MCF 10A (cell line): Measurements from ENCODE around the gene ZNF174. TPM values are rescaled to one million over a fixed set of nuclear protein-coding genes. Genes with fewer than 3 reads are reported as not detected.

ENCODE experiments used
- Bru-seq: library from RNA; stranded (reverse); fragments of 400-500 nt; gene quantifications from one replicate; lab custom pipeline; 2021; lab: Mats Ljungman, UMichigan
- BruChase-seq, 2 experiments: library from RNA; stranded (reverse); fragments of 400-500 nt; gene quantifications; one replicate each; lab custom pipeline; 2021; lab: Mats Ljungman, UMichigan
- BruUV-seq: library from RNA; stranded (reverse); fragments of 400-500 nt; replicated peaks from 2 replicates; lab custom pipeline; 2021; lab: Mats Ljungman, UMichigan
- CTCF ChIA-PET: fragments of 300-600 bp; sonication (Branson Sonifier 250); formaldehyde crosslinking; extraction: SDS; loops from one replicate; lab custom pipeline; 2021; ENCODE audit warnings: antibody characterized with exemption, inconsistent platforms; lab: Yijun Ruan, JAX
- POLR2A ChIA-PET: fragments of 300-600, 350-650 bp; sonication (Branson Sonifier 250); formaldehyde crosslinking; extraction: SDS; loops from one replicate; lab custom pipeline; 2020; ENCODE audit warnings: antibody characterized with exemption, inconsistent platforms; lab: Yijun Ruan, JAX
- DNase-seq: peaks from one replicate; pipeline ENCODE4 v3.0.0-alpha.2; 2018; ENCODE audit not compliant: unreplicated experiment
- H3K27ac Mint-ChIP-seq: one replicate; pipeline ENCODE4 v1.8.0; 2022; ENCODE audit warnings: mild to moderate bottlenecking, low read depth, mixed read lengths; ENCODE audit not compliant: unreplicated experiment
- H3K27me3 Mint-ChIP-seq: one replicate; pipeline ENCODE4 v1.8.0; 2022; ENCODE audit warnings: mixed read lengths; ENCODE audit not compliant: insufficient read depth, unreplicated experiment
- H3K36me3 Mint-ChIP-seq: one replicate; pipeline ENCODE4 v1.8.0; 2022; ENCODE audit warnings: mild to moderate bottlenecking, moderate library complexity, mixed read lengths; ENCODE audit not compliant: insufficient read depth, unreplicated experiment
- H3K4me1 Mint-ChIP-seq: one replicate; pipeline ENCODE4 v1.8.0; 2022; ENCODE audit warnings: mixed read lengths; ENCODE audit not compliant: insufficient read depth, unreplicated experiment
- H3K4me3 Mint-ChIP-seq: one replicate; pipeline ENCODE4 v1.8.0; 2022; ENCODE audit warnings: mild to moderate bottlenecking, moderate library complexity, mixed read lengths; ENCODE audit not compliant: unreplicated experiment
- H3K9me3 Mint-ChIP-seq: one replicate; pipeline ENCODE4 v1.8.0; 2022; ENCODE audit warnings: mixed read lengths; ENCODE audit not compliant: unreplicated experiment
- intact Hi-C: fragments of 100-400 bp; cut with micrococcal nuclease; formaldehyde crosslinking; loops from 2 replicates; pipeline ENCODE4 v1.14.1; 2022
- long read RNA-seq: library from polyadenylated mRNA; stranded (forward); transcript quantifications from one replicate; pipeline ENCODE4 v2.0.0, GENCODE V29; 2022
- total RNA-seq: library from RNA; stranded (reverse); gene quantifications from 2 replicates; pipeline ENCODE4 v1.2.3, GENCODE V29; 2022
- TF ChIP-seq, protein P1 (sequence below): fragments of 200-600 bp; IDR thresholded peaks from one replicate; pipeline ENCODE4 v1.8.0; 2022; ENCODE audit warnings: antibody characterized with exemption, mild to moderate bottlenecking; ENCODE audit not compliant: unreplicated experiment

Gene ZNF174
- total RNA-seq (7.5 and 8.9 TPM in 2 replicates), Bru-seq, nascent RNA (percentile 70 among the genes with signal in this experiment), BruChase-seq, experiment 1, labeled RNA remaining after a 6-hour chase (percentile 67 among the genes with signal in this experiment), BruChase-seq, experiment 2, labeled RNA remaining after a 2-hour chase (percentile 82 among the genes with signal in this experiment)
- long read RNA-seq, transcript ZNF174-201 (3 exons, 2,260 nt) = major isoform, 16 of 21 reads
- long read RNA-seq, partial matches to known transcripts = 0 of 21 reads
- long read RNA-seq, other reads (novel, unspliced or antisense) = 1 of 21 reads

DNA sequence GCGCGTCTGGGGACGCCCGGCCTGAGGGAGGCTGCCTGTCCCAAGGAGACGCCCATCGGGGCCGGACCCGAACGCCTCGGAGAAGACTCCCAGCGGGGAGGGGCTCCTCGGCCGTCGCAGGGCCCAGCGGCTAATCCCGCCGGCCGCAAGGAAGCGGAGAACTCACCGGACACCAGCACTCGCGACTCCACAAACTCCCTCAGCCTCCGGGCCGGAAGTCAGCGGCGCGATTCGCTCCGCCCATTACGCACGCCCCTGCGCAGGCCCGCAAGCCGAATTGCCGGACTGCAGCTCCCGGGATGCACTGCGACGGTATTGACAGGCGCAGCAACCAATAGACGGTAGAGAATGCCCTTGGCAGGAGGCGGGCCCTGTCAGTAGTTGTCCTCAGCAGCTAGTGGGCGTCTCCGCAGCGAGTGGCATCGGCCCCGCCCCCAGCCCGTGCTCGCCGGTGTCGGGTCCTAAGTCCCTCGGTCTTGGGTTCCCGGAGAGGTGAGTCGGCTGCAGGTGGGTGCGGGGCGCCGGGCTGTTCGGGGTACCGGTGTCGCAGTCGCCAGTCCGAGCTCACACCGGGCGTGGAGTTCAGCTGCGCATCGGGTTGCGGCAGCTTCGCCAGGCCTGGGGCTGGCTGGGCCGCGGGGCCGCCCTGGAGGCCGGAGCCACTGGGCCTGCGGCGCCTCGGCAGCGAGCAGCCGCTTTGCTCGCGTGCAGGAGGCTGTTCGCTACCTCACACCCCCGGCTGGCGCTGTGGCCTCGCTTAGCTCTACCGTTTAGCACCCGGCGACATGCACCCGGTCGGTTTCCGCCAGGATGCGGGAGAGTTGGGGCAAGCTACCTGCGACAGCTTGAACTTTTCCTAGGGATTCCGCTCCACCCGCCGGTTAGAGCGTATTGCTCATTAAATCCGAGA, at the start of gene ZNF174, which contains the start of gene ZSCAN32:
Gene ZNF174 (plus strand): TSS at position 437 of the 910 bp plus-strand sequence. CDS start 790 bp downstream, outside the sequence.
Gene ZSCAN32 (minus strand): TSS at position 226 of the 910 bp plus-strand sequence. CDS start 3,447 bp downstream, outside the sequence.
- DNase-seq = peak; percentile 99
- peak within 1 kb of the TSS; percentile 91 for H3K27ac Mint-ChIP-seq
- peak within 1 kb of the TSS; percentile 92 for H3K4me3 Mint-ChIP-seq
- BruUV-seq = TSS peak; percentile 54
- intact Hi-C loops = loop anchor here (2.0 kb wide), 2 partner anchors 58 to 218 kb away; no protein-coding TSS in a partner anchor
- H3K27me3 Mint-ChIP-seq = no peaks in the 10 kb centered on the region
- CTCF ChIA-PET = interaction anchor here (0.6 to 1.1 kb wide), 4 partner anchors 17 to 90 kb away, joined by 3 to 4 read pairs (median 3); no protein-coding TSS in a partner anchor
- TF ChIP-seq, protein P1, sequence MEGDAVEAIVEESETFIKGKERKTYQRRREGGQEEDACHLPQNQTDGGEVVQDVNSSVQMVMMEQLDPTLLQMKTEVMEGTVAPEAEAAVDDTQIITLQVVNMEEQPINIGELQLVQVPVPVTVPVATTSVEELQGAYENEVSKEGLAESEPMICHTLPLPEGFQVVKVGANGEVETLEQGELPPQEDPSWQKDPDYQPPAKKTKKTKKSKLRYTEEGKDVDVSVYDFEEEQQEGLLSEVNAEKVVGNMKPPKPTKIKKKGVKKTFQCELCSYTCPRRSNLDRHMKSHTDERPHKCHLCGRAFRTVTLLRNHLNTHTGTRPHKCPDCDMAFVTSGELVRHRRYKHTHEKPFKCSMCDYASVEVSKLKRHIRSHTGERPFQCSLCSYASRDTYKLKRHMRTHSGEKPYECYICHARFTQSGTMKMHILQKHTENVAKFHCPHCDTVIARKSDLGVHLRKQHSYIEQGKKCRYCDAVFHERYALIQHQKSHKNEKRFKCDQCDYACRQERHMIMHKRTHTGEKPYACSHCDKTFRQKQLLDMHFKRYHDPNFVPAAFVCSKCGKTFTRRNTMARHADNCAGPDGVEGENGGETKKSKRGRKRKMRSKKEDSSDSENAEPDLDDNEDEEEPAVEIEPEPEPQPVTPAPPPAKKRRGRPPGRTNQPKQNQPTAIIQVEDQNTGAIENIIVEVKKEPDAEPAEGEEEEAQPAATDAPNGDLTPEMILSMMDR = no peak
- POLR2A ChIA-PET = interaction anchor here (0.5 to 4.2 kb wide), 30 partner anchors 8 to 267 kb away, joined by 3 to 53 read pairs (median 4); partner anchors contain the start of genes NAA60, TIGD7, ZNF213 and ZNF263
- peaks cover 26% of the 10 kb centered on the region for H3K9me3 Mint-ChIP-seq
- H3K36me3 Mint-ChIP-seq = peaks cover 57% of the 10 kb centered on the region
- H3K4me1 Mint-ChIP-seq = peaks cover 11% of the 10 kb centered on the region

DNA sequence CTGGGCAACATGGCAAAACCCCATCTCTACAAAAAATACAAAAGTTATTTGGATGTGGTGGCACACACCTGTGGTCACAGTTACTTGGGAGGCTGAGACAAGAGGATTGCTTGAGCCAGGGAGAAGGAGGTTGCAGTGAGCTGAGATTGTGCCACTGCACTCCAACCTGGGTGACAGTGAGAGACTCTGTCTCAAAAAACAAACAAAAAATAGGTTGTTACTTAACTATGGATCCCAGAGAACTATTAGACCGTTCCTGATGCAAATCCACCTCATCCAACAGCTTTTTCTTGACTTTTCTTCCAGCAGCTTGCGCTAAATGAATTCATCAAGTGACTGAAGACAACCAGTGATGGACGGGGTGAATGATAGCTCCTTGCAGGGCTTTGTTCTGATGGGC, 45.4 kb upstream of the ZNF174 start, which contains the start of gene OR2C1:
Gene OR2C1 (plus strand): TSS at position 301 of the 400 bp plus-strand sequence. CDS start 52 bp downstream, at position 353.
- ChIA-PET POLR2A (interaction anchor here (0.7 kb wide), 1 partner anchor 13 kb away, joined by 3 read pairs; no protein-coding TSS in a partner anchor), CTCF (no interaction called here)
- TF ChIP-seq, protein P1 = no peak
- intact Hi-C loops = no loop called here
- H3K4me3 Mint-ChIP-seq = no peak within 1 kb of the TSS
- H3K27ac Mint-ChIP-seq = no peak within 1 kb of the TSS
- peaks cover 7% of the 10 kb centered on the region for H3K9me3 Mint-ChIP-seq
- H3K36me3 Mint-ChIP-seq = no peaks in the 10 kb centered on the region
- DNase-seq = no peak
- H3K27me3 Mint-ChIP-seq = peaks cover 27% of the 10 kb centered on the region
- H3K4me1 Mint-ChIP-seq = no peaks in the 10 kb centered on the region
- no TSS peak for BruUV-seq

DNA sequence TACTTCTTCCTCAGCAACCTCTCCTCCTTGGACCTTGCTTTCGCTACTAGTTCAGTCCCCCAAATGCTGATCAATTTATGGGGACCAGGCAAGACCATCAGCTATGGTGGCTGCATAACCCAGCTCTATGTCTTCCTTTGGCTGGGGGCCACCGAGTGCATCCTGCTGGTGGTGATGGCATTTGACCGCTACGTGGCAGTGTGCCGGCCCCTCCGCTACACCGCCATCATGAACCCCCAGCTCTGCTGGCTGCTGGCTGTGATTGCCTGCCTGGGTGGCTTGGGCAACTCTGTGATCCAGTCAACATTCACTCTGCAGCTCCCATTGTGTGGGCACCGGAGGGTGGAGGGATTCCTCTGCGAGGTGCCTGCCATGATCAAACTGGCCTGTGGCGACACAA, 44.9 kb upstream of the ZNF174 start:
- peaks cover 32% of the 10 kb centered on the region for H3K27me3 Mint-ChIP-seq
- peaks cover 7% of the 10 kb centered on the region for H3K9me3 Mint-ChIP-seq
- ChIA-PET CTCF (no interaction called here), POLR2A (no interaction called here)
- intact Hi-C loops = no loop called here
- H3K4me3 Mint-ChIP-seq = no peak overlapping the region
- no peaks in the 10 kb centered on the region for H3K36me3 Mint-ChIP-seq
- no peak overlapping the region for H3K27ac Mint-ChIP-seq
- TF ChIP-seq, protein P1 = no peak
- no TSS peak for BruUV-seq
- no peaks in the 10 kb centered on the region for H3K4me1 Mint-ChIP-seq
- DNase-seq = no peak
